Activated CD4-positive, alpha-beta T cell treated with anti-CD3 and anti-CD28 coated beads for 1 hour (primary cell): ENCODE measurements around the gene SLC38A4.
"Not testable (repeated sequence)": the region's sequence is repeated elsewhere in the genome, so short reads cannot be mapped to it uniquely, and the experiment has no call there.

Source experiments
- DNase-seq: peaks from one replicate; pipeline ENCODE4 v3.0.0-alpha.2; 2020

Gene SLC38A4

DNA sequence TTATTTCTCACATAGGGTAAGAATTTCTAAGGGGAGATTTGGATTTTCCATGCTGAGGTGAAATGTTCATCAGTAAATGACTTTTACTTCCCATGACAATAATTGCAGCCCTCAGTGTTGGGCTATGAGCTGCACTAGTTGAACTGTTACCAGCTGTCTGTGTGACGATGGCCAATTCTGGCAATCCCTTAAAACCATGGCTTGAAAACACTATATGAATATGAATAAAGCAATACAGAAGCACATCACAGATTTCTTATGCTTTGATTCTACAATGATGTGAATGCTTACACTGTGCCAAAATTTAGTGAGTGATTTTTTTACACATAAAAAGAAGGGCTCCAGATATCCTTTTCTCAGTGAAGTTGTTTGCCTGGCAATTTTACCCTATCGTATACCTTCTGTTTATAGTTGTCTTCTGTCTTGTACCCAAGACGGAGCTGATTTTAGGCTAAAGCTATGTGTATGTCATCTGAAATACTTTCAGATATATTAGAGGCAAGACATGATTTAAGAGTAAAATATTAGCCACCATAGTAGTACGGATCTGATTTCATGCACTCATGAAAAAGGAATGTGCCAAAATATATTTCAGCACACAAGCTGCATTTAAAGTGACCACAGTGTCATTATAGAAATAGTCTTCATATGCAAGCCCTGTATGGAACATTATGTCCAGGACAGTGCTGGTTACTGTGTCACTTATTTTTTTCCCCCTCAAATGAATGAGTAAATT, 52.0 kb downstream of the SLC38A4 start:
- DNase-seq: no peak

DNA sequence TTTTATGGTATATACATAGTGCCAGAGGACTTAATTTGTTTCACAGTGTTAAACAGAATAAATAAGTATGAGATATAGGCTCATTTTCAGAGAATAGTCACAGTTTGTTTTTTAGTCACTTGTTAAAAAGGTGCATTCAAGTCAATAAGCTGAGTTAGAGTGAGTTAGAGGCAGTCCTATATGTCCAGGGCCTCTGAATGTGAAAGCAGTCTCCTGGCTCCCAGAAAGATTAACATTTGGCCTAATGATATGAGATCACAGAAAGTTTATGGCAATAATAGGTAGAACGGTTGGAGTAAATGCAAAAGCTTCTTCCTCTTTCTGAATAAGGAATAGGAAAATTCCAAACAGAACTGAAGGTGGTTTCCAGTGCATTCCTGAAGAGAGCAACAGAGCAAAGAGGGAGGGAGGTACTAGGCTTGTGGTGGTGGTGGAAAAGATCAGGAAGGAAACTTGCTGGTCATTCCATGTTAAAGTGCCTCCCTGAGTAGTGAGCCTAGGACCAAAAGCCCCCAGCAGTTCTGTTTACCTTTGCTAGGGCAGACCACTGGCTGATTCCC, 54.4 kb downstream of the SLC38A4 start:
- no peak for DNase-seq

DNA sequence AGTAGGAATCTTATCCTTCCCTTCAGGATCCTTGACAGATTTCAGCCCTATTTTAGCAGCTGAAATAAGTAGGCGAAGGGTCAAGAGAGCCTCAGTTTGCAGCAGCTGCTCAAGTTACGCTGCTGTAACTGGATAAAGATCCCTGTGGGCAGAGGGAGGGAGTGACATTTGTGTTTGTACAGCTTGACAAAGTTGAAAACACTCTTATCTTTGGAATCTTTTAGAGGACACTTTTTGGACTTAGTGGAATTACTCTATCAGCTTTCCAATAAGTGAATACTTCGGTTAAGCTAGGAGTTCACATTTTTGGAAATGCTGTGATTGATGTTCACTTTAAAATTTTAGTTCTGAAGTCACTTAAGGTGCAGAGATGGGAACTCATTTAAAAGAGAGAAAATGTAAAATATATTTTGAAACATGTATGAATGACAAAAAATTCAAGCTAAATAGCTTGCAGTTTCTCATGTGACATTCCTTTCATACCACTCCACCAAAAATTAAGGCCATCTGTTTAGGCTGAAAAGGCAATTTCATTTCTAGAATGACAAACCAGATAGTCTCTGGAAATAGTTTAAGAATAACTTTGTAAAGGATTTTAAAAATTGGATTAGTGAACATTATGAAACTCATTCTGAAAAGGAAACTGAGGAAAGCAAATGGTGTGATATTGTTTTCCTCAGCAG, 55.2 kb downstream of the SLC38A4 start:
- no peak for DNase-seq

DNA sequence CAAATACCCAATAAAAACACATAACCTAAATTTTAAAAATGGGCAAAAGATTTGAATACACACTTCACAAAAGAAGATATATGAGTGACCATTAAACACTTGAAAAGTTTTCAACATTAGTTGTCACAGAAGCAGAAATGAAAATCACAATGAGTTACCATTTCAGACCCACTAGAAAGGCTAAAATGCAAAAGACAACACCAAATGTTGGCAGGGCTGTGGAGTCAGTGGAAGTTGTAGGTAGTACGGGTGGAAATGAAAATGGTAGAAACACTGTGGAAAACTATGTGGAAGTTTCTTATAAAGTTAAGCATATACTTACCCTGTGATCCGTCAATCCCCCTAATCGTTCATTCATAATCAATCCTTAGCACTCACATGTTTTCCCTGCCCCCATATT, 61.8 kb downstream of the SLC38A4 start:
- no peak for DNase-seq

DNA sequence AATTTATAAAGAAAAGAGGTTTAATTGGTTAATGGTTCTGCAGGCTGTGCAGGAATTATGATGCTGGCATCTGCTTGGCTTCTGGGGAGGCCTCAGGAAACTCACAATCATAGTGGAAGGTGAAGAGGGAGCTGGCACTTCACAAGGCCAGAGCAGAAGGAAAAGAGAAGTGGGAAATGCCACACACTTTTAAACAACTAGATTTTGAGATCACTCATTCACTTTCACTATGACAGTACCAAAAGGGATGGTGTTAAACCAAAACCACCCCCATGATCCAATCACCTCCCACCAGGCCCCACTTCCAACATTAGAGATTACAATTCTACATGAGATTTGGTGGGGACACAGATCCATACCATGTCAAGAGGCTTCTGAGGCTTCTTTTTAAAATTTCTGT, 62.6 kb downstream of the SLC38A4 start:
- DNase-seq: no peak

DNA sequence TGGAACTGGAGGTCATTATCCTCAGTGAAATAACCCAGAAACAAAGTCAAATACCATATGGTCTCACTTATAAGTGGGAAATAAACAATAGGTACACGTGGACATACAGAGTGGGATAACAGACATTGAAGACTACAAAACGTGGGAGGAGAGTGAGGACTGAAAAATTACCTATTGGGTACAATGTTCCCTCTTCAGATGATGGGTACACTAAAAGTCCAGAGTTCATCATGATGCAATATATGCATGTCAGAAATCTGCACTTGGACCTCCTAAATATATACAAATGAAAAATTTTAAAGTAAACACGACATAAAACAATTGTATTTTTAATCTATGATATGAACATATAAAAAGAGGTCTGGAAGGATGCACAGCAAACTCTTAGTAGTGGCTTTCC, 71.2 kb downstream of the SLC38A4 start:
- no peak for DNase-seq

DNA sequence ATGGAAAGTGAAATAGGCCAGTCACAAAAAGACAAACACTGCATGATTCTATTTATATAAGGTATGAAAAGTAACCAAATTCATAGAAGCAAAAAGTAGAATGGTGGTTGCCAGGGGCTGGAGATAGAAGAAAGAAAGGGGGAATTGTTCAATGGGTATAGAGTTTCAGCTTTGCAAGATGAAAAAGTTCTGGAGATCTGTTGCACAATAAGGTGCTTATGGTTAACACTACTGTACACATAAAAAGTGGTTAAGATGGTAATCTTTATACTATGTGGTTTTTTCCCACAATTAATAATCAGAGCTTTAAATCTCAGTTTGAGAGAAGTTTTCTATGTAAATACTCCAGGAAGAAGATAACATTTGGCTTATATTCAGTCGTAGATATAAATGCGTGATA, 73.4 kb downstream of the SLC38A4 start:
- DNase-seq: no peak

DNA sequence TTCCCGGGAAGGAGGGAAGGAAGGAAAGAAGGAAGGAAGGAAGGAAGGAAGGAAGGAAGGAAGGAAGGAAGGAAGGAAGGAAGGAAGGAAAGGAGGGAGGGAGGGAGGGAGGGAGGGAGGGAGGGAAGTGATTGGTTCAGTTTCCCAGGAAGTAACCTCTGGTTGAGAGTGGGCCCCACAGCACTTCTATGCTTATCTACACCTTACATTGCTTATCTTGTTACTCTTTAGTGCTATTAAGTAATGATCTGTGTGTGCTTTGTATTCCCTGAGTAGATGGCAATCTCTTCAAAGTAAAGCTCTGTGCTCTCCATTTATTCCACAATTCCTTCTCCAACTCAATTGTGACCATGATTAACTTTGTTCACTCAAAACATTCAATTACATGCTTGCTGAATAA, 74.6 kb downstream of the SLC38A4 start:
- no peak for DNase-seq

DNA sequence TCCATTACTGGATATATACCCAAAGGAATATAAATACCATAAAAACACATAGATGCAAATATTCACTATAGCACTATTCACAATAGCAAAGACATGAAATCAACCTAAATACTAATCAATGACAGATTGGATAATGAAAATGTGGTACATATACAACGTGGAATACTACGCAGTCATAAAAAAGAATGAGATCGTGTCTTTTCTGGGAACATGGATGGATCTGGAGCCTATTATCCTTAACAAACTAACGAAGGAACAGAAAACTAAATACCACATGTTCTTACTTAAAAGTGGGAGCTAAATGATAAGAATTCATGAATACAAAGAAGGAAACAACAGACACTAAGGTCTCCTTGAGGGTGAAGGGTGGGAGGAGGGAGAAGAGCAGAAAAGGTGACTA, 76.5 kb downstream of the SLC38A4 start:
- DNase-seq: no peak

DNA sequence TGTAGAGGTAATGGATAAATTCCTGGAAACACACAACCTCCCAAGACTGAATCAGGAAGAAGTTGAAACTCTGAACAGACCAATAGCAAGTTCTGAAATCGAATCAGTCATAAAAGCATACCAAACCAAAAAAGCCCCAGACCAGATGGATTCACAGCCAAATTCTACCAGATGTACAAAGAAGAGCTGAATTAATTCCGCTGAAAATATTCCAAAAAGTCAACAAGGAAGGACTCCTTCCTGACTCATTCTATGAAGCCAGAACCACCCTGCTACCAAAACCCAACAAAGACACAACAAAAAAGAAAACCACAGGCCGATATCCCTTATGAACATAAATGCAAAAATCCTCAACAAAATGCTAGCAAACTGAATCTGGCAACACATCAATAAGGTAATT, 81.5 kb downstream of the SLC38A4 start:
- DNase-seq: no peak

DNA sequence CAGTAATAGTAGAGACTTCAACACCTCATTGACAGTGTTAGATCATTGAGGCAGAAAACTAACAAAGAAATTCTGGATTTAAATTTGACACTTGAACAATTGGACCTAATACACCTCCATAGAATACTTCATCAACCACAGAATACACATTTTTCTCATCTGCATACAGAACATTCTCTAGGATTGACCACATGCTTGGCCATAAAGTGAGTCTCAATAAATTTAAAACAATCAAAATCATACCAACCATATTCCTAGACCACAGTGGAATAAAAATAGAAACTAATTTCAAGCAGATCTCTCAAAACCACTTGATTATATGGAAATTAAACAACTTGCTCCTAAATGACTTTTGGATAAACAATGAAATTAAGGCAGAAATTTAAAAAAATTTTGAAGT, 82.3 kb downstream of the SLC38A4 start:
- DNase-seq: no peak

DNA sequence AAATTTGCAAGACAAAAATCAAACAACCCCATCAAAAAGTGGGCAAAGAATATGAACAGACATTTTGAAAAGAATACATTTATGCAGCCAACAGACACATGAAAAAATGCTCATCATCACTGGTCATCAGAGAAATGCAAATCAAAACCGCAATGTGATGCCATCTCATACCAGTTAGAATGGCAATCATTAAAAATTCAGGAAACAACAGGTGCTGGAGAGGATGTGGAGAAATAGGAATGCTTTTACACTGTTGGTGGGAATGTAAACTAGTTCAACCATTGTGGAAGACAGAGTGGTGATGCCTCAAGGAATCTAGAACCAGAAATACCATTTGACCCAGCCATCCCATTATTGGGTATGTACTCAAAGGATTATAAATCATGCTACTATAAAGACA, 83.5 kb downstream of the SLC38A4 start:
- DNase-seq: not testable (repeated sequence)

DNA sequence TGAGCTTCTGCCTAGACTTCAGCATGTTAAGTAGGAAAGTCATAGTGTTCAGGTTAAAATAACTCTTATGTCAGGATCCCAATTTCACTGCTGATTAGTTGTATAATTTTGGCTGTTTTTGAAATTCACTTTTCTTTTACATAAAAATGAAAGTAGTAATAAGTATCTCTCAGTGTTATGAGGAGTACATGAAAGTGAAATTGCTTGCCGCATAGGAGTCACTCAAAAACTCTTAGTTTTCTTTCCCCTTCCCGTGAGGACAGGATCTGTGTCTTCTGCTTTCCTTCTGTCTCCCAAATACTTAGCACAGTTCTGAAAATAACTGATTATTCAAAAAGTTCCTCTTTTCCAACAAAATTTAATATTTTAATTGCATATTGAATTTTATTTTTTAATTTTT, 100.5 kb downstream of the SLC38A4 start:
- DNase-seq: no peak

DNA sequence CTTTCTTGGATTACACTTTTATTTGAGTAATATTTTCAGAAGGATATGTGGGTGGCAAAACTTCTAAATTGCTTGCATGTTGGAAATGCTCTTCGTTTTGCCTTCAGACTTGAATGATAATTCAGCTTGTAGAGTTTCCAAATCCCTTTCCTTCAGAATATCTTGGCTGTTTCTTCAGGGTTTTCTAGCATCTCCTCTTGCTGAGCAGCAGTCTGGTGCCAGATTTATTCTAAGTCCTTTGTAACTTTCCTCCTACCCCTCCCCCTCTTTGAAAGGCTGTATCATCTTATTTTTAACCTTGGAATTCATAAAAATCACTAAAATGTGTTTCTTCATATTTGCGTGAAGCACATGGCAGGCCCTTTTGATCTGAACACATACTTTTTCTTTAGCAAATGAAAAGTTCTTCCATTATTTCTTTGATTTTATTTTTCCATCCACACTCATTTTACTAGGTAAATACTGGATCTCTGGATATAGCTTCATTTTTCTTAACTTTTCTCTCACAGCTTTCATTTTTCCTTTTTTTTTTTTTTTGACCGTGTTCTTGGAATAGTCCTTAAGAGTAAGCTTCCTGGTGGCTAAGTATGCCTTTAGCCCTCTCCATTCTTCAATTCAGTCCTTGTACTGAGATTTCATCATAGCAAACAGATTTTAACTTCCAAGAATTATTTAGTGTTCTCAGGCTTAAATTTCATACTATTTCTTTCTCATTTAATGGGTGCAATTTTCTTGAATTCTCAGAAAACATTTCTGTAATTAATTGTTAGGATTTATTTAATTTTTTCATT, 102.0 kb downstream of the SLC38A4 start:
- DNase-seq: no peak

DNA sequence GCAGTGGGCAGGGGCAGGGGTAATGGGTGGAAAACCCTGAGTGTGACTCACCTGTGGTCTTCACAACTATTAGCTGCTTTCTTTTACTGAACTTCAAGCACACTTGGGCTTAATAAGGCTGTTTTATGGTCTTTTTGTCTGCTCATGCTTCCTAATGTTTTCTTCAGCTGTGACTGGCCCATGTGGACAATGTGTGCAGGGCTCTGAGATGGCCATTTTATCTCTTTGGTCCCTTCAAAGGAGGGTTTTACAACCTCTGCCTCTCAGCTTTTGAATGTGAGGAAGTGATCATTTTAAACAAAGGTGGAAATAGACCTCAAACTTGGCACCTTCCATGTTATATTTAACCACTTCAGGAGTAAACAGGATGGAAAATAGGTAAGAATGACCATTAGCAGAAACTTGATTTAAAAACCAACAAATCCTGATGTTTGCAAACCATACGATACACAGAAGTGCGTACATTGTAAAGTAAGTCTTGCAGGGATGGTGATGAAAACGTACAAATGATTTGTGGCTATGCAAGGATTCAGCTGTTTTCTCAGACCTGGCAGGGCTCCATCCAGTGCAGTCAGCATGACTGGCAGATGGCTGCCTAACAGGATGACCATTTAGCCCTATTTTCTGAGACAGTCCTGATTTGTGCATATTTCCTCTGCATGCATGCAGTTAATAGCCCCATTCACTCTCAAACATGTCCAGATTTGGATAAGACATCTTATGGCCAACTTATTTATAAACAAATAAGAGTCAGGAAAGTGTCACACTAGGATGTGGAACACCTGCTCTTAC, 103.2 kb downstream of the SLC38A4 start:
- DNase-seq: no peak

DNA sequence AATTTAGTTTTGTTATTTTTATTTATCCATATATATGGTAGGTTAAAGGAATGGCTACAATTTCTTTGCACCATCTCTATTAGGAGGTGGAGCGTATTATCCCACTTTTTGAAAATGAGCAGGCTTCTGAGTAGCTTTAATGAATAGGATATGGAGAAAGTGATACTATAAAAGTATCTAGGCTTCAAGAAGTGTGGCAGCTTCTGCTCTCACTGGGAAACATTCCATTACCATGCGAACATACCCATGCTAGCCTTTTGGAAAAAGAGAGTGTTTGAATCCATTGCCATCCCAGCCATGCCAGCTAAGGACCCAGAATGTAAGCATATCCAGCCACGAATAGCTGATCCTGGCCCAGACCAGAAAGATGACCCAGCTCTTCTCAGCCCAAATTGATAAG, 107.3 kb downstream of the SLC38A4 start:
- DNase-seq: no peak

DNA sequence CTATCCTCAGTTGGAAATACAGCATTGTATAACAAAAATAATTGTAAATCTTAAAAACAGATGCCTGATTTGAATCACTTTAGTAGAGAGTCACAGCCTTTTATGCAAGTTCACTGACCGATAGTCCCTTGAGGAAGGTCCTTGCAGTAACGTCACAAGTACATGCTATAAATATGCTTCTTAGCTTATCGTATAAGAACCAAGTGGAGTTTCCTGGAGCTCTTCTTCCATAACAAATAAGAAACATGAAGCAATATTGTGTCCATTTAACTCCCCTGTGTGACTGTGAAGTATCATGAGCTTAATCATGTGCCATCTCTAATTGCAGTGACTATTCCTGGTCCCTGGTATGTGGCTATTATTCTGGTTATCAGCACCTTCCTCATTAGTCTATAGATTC, 107.9 kb downstream of the SLC38A4 start:
- DNase-seq: no peak

DNA sequence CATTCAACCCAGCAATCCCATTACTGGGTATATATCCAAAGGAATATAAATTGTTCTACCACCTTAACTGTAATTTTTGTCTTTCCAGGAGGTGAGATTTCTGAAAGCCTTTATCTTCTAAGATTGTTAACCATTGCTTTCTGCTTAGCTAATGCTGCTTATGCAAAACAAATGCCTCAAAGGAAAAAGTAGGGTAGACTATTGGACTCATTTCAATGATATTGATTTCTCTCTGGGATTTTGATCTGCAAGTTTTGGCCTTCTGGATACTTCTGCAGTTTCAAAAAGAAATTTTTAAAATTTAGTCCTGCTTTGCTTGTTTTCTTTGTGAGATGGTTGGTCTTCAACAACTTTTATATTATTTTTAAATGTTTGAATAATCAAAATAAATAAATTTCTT, 108.6 kb downstream of the SLC38A4 start:
- no peak for DNase-seq
